CD4-positive, alpha-beta T cell treated with Interleukin-17A for 4 hours (primary cell): ENCODE measurements around the gene MACROD2.

Experiments
- DNase-seq: peaks from one replicate; pipeline ENCODE4 v3.0.0-alpha.2; 2020; ENCODE audit warnings: mixed read lengths

Gene MACROD2

GRCh38 chr20:15862178-15862577 lies 1866.9 kb downstream of the MACROD2 start:
- DNase-seq = no peak

- no peak for DNase-seq
Measured at GRCh38 chr20:15863735-15864134, 1868.4 kb downstream of the MACROD2 start.

GRCh38 chr20:15865553-15865952 lies 1870.2 kb downstream of the MACROD2 start:
- DNase-seq = no peak

- no peak for DNase-seq
Measured at GRCh38 chr20:15866916-15867730, 1871.8 kb downstream of the MACROD2 start.

- no peak for DNase-seq
Measured at GRCh38 chr20:15867899-15868298, 1872.6 kb downstream of the MACROD2 start.

GRCh38 chr20:15875446-15875845 lies 1880.1 kb downstream of the MACROD2 start:
- DNase-seq = no peak

- no peak for DNase-seq
Measured at GRCh38 chr20:15882553-15882952, 1887.2 kb downstream of the MACROD2 start.

GRCh38 chr20:15886250-15886649 lies 1890.9 kb downstream of the MACROD2 start:
- no peak for DNase-seq

GRCh38 chr20:15887387-15887786 lies 1892.1 kb downstream of the MACROD2 start:
- no peak for DNase-seq

GRCh38 chr20:15889061-15889460 lies 1893.7 kb downstream of the MACROD2 start:
- no peak for DNase-seq

GRCh38 chr20:15889514-15890256 lies 1894.4 kb downstream of the MACROD2 start:
- no peak for DNase-seq

- DNase-seq = no peak
Measured at GRCh38 chr20:15890407-15890982, 1895.2 kb downstream of the MACROD2 start.

- no peak for DNase-seq
Measured at GRCh38 chr20:15895126-15895525, 1899.8 kb downstream of the MACROD2 start.

- no peak for DNase-seq
Measured at GRCh38 chr20:15895560-15896084, 1900.3 kb downstream of the MACROD2 start.

- DNase-seq = no peak
Measured at GRCh38 chr20:15899967-15900366, 1904.7 kb downstream of the MACROD2 start.

GRCh38 chr20:15900443-15900842 lies 1905.1 kb downstream of the MACROD2 start:
- DNase-seq = no peak

GRCh38 chr20:15902493-15902892 lies 1907.2 kb downstream of the MACROD2 start:
- DNase-seq = no peak

GRCh38 chr20:15905661-15906060 lies 1910.3 kb downstream of the MACROD2 start:
- DNase-seq = no peak

- no peak for DNase-seq
Measured at GRCh38 chr20:15909995-15910394, 1914.7 kb downstream of the MACROD2 start.

GRCh38 chr20:15911581-15911980 lies 1916.3 kb downstream of the MACROD2 start:
- no peak for DNase-seq

- no peak for DNase-seq
Measured at GRCh38 chr20:15913391-15914025, 1918.2 kb downstream of the MACROD2 start.

- no peak for DNase-seq
Measured at GRCh38 chr20:15916623-15917022, 1921.3 kb downstream of the MACROD2 start.

- DNase-seq = no peak
Measured at GRCh38 chr20:15917283-15917682, 1922.0 kb downstream of the MACROD2 start.
